NCI-H1417 treated with DMSO at 0.1 percent for 48 hours (cell line): ENCODE results near the gene COMT.
"Not testable (repeated sequence)": the region's sequence is repeated elsewhere in the genome, so short reads cannot be mapped to it uniquely, and the experiment has no call there.

Experiments used
- DNase-seq: peaks from one replicate; lab custom pipeline; 2025; lab: John Stamatoyannopoulos, UW

COMT gene

DNA sequence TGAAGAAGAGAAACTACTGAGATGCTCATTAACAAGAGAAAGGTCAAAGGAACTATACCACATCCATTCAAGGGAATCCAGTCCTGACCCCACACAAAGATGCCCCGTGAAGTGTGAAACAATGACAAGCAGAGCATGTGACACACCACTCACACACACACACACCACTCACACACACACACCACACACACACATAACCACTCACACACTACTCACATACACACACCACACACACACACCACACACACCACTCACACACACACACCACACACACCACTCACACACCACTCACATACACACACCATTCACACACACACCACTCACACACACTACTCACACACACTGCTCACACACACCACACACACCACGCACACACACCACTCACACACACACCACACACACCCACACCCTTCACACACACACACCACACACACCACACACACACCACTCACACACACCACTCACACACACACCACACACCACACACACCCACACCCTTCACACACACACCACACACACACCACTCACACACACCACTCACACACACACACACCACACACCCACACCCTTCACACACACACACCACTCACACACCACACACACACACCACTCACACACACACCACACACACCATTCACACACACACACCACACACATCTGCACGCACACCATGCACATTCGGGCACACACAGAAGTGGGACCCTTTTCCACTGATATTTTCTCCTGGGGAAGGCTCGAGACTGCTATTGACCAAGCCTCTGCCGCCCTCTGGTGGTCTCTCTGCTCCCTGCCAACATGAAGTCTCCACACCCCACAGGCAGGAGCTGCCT, 32.0 kb upstream of the COMT start:
- no peak for DNase-seq

DNA sequence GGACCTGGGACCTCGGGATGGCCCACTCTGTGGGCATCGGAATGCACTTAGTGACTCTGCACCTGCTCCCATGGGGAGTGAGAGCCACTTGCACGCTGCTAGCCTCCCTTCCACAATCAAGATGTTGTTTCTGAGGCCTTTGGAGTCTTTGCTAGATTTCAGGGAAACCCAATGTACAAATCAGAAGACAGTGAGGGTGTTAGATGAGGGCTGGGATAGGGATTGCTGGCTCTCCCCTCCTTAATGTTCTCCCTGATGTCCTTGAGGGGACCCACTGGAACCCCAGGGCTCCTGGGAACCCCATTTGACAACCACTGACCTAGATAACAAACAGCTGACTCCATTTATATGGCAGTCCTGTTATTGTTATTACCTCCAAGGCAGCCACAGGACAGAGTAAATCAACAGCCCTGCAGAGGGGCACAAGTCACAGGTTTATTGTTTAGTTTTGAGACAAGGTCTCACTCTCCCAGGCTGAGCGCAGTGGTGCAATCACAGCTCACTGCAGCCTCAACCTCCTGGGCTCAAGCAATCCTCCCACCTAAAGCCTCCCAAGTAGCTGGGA, 31.3 kb upstream of the COMT start:
- DNase-seq: no peak

DNA sequence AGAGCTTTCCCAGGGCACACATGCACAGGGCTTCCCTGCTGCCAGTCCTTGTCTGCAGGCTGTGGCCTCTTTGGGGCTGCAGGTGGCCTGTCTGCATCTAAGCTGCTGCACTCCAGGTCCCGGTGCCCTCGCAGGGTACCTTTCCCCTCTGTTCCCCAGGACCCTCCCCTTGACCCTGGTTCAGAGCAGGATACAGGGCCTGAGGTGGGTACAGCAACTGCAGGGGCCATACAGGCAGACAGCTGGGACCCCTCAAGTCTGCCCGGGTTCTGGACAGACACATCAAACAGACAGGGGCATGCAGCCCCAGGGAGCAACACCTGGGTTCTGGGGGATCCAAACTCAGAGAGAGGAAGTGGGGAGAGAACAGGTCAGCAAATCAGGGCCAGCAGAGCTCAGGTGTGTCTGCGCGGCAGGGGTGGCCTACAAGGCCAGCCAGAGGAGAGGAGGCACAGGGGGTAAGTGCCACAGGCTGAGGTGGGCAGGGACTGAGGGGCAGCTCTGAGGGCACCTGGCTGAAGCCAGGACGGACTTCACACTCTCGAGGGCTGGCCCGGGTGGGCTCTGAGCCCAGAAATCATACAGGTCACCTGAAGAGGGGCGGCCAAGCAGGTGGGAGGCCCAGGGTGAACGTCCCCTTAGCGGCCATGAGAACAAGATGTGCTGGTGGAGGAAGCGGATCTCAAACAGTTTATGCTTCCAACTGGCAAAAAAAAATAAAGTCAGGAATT, 29.9 kb upstream of the COMT start:
- no peak for DNase-seq

DNA sequence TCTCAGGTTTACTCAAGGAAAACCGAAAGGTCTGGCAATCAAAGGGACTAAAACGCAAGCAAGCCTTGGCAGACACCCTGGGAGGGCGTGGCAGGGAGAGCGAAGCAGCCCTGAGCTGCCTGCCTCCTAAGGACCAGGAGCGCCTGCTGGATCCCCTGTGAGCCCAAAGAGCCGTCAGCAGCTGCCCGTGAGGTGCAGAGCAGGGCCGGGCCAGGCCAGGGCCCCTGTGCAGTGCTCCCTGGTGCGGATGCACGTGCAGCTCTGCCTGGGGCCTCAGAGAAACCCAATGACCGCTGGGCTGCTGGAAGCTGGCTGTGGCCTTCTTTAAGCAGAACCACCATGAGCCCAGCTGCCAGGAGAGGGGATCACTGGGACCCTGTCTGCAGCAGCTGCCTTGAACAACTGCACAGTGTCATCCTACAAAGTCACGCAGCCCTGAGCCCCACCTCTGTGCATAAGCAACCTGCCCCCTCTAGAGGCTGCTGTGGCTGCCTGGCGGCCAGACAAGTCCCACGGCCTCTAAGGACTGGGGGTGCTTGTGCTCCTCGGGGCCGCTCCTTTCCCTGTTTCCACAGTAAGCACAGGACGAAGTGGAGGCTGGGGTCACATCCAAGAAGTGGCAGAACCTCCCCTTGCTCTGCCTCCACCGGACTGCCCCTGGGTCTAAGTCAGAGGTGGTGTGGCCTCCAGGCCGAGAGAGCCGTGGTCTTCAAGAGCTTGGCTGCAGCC, 29.1 kb upstream of the COMT start:
- DNase-seq: no peak

DNA sequence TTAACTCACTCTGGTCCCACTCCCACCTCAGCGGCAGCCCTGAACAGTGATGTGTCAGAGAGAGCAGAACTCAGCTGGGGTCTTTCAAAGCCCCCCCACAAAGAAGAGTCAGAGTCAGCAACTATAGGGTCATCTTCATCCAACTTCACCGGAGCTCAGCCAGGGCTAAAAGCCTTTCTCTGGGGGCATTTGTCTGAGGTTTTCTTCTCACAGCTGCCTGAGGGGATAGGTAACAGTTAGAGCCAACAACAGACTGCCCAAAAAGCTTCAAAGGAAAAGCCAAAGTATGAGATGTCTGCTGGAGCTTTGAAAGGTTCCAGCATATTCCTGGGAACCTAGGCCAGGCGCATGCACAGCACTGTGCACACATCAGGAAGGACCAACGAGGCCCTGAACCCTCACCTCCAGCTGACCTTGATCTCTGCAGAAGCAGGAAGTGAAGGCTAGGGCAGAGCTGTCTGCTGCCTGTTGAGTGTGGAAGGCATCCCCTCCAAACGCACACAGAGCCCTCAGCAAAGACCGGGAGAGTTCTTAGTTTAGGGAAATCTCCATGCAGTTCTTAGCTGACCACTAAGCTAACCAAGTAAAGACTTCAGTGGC, 28.1 kb upstream of the COMT start:
- no peak for DNase-seq

DNA sequence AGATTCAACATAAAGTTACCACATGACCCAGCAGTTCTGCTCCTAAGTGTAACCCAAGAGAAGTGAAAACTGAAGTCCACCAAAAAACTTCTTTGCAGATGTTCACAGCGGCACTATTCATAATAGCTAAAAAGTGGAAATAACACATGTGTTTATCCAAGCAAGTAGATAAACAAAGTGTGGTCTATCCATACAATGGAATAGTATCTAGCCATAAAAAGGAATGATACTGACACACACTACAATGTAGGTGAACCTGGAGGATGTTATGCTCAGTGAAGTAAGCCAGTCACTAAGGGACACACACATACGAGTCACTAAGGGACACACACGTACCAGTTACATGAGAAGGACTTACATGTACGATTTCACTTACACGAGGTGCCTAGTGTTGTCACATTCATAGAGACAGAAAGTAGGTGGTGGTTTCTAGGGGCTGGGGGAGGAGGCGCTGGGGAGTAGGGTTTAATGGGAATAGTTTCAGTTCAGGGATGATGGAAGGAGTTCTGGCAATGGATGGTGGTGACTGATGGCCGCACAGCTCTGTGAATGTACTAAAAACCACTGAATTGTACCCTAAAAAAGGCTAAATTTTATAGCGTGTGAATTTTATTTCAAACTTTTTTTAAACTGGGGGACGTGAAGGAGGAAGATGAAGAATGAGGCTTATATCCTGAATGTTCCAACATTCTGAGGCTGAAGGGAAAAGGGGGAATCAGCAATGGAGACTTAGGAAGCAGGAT, 27.2 kb upstream of the COMT start:
- DNase-seq: no peak

DNA sequence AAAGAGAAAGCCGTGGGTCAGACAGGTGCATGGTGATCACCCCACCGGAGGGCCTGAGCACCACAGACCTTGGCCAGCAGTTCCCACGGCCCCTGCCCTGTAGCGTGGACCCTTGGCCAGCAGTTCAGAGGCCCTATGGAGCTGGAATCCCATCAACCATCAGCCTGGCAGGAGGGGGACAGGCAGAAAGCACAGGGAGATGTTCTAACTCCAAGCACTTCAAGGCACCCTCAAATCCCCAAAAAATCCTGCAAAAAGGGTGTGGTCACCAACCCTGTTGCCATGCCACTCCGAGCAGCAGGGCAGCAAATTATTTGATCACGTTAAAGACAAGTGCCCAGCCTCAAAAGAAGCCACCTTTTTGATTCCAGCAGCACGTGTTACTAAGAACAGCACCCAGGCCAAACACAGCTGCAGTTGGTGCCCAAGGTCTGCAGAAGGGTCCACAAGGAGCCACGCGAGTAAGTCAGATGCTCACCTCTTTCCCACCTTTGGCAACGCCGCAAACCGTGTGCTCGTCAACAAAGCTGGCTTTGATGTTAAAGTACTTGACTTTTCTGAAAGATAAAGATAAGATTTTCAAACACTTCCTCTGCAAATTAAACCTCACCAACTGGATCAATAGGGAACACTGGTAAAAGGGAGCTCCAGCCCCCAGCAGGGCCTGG, 26.2 kb upstream of the COMT start:
- DNase-seq: no peak

DNA sequence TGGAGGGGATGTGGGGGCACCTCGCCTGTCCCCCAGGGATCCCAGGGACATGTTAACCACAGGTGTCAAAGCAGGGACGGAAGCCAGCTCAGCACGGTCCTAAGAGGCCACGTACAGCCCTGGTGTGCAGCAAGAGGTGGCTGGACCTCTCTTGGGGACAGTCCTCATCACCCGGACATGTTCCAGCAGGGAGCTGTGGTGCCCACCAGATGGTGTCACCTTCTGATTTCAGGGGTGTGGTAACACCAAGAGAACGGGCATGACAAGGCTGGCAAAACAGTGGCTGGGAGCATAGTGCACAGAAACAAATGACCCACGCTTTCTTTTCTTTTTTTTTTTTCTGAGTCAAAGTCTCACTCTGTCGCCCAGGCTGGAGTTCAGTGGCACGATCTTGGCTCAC, 25.6 kb upstream of the COMT start:
- DNase-seq: no peak

DNA sequence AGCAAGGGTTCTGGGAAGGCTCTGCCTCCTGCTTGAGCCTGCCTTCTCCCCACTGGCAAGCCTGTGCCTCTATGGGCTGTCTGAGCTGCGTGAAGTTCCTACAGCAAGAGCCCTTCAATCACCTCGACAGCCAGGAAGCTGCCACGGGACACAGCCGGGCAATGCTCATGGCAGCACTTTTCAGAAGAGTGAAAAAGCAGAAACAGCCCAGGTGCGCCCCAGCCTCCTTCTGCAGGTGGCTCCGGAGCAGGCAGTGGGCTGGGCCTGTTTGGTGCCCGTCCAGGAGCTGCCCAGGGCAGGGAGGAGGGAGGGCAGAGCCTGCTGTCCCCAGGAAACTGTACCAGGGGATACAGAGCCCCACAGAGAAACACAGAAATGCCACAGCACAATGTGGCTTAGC, 24.6 kb upstream of the COMT start:
- no peak for DNase-seq

DNA sequence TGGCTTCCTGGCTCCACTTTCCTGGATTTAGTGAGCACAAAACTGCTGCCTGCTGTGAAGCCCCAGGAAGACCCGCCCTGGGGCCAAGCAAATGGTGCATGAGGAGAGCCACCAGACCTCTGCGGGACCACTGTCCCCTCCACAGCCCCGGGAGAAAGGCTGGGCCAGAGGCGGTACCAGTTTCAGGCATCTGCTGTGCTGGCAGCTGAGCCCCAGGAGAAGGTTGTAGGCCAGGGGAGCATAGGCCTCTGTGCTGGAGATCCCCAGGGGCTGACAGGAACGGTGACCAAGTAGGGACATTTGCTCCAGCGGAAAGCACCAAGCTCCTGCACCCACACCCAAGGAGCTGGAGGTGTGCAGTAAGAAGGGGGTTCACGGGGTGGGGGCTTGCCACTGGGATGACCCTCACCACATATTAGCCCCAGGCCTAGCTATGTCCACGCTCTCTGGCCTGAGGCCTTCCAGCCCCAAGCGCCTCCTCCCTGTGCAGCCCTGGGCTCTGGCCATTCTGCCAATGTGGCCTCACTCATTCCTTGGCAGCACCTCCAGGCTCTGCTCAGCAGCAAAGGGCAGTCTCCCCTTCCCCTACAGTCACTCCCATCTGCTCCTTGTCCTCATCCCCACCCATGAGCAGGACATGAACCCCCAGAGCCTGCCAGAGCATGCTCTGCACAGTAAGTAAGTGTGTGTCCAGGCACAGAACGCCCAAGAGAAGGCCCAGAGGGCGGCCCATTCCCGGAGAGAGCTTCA, 24.0 kb upstream of the COMT start:
- no peak for DNase-seq

DNA sequence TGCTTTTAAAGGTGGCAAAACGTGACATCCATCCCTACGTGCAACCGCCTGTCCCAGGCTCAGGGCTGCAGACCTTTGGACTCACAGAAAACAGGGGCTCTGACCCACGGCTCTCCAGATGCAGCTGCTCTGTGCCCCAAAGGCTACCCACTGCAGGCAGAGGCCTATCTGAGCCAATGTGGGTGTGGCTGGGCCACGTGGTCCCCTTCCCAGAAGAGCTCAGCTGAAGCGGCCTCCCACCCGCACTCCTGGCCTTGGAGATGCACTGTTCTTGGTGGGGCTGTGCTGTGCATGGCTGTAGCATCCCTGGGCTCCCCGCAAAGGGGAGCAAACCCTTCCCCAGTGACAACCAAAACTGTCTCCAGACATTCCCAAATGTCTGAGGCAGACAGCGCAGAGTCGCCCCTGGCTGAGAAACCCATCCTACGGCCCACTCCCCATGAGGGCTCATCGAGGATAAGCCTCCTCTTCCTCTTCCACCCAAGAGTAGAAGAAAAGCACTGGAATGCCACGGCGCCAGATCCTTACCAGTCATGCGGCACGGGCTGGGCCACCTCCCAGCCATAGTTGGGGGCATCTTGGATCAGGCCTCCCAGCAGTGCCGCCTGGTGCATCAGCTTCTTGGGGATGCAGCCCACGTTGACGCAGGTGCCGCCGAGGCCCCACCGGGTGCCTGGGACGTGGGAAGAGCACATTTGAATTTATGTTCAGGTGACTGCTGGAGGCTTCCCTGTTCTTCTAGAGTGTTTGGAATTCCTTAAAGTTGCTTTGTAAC, 23.1 kb upstream of the COMT start:
- DNase-seq: no peak

DNA sequence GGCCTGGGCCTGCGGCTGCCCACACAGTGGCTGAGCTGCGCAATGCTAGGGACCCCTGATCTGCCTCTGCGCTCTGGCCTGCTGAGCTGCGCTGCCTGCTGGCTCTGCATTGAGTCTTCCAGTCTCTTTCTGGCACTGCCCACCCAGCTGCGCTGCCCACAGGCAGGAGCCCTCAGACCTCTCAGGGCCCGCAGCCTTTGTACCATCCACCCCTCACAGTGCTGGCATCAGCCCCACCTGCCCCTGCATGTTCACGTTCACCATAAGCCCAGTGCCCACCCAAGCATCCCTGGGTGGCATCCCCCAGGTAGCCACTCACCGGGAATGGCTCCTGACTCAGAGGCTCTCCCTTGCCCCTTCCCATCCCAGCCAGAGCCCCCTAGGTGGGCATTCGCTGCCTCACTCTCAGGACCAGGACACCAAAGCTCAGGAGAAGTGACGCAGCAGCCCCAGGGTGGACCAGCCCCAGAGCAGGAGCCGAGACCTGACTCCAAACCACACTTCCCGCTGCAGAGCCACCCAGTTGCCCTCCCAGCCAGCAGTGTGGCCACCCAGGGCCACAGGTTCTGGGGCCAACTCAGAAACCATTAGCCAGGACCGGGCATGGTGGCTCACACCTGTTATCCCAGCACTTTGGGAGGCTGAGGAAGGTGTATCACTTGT, 21.7 kb upstream of the COMT start:
- no peak for DNase-seq

DNA sequence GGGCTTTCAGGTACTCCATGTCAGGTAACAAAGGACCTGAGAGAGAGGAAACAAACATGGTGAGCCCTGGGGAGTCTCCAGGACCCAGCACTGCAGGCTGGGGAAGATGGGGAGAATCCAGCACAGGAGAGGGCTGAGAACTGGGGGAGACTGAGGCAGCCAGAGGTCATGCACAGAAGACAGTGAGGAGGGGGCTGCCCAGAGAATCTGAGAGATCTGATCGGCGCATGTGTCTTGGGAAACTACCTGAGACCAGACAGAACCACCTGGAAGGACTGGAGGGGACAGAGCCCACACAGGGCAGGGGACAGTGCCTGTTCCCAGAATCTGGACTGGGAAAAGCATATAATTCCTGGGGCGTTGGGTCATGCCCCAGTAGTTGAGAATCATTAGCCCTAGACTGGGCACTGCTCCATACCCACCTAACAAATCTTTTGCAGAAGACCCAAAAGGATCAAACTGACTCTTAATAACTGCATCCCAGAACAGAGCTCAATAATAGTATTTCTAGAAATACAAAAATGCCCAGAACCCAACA, 20.0 kb upstream of the COMT start:
- DNase-seq: no peak

DNA sequence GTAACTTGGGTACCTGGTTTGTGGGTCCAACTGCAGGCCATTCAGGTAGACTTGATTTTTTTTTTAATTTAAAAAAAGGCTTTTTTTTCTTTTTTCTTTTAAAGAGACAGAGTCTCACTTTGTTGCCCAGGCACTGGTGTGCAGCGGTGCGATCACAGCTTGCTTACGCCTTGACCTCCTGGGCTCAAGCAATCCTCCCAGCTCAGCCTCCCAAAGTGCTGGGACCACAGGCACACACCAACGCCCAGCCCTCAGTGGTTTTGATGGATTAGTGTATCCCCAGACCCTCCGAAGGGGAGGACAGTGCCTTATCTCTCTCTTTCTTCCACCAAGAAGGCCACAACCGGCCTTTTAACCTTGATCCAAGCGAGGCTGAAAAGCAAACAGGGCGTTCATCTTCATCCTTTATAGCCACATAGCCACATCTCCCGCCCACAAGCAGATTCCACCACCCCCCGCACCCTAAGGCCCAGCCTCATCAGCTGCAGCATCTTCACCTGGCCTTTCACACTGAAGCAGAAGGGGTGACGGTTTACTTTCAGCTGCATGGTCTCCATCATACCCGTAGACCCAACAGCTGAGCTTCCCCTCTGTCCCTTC, 17.6 kb upstream of the COMT start:
- no peak for DNase-seq

DNA sequence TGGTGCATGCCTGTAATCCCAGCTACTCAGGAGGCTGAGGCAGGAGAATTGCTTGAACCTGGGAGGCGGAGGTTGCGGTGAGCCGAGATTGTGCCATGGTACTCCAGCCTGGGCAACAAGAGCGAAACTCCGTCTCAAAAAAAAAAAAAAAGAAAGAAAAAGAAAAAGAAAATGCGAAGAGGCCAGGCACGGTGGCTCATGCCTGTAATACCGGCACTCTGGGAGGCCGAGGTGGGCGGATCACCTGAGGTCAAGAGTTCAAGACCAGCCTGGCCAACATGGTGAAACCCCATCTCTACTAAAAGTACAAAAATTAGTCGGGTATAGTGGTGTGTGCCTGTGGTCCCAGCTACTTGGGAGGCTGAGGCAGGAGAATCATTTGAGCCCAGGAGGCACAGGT, 15.5 kb upstream of the COMT start:
- DNase-seq: not testable (repeated sequence)

DNA sequence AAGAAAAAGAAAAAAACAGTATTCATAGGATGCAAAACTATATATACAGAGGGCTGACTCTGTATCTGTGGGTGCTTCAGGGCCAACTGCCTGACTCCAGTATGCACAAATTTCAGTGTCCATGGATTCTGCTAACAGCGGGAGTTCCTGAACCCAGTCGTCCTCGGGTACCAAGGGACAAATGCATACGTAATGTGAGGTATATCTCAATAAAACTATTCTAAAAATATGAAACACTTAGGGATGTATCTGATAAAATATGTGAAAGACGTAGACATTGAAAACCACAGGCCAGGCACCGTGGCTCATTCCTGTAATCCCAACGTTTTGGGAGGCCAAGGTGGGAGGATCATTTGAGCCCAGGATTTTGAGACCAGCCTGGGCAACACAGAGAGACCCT, 13.9 kb upstream of the COMT start:
- no peak for DNase-seq

DNA sequence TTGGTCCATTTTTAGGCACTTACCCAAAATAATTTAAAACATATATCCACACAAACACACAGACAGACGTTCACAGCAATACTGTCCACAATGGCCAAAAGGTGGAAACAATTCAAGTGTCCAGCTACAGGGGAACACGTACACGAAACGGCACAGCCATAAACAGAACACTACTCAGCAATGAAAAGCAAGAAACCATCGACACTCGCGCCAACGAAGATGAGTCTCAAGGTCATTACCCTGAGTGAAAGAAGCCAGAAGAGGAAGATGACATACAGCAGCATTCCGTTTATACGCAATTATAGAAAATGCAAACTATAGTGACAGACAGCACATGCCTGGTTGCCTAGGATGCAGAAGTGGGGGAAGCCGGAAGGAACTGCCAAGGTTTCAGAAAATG, 13.4 kb upstream of the COMT start:
- DNase-seq: no peak
